Tibial artery (tissue), 4 donors: ENCODE results near the gene C2orf68.

Source experiments
- DNase-seq, 2 donors: peaks; one replicate each; pipeline ENCODE4 v3.0.0-alpha.2; 2019
- H3K27ac ChIP-seq, 2 donors: fragments of 200-600 bp; sonication (generic) in 1 of 2; 1 replicate in 1 of 2; 2 replicates in 1 of 2; pipeline ENCODE4 v1.5.1; 2018 to 2019; ENCODE audit warnings: mild to moderate bottlenecking in 1 of 2
- H3K27me3 ChIP-seq, 2 donors: fragments of 200-600 bp; sonication (generic) in 1 of 2; one replicate each; pipeline versions ENCODE4 v1.5.1 to v1.6.0; 2016 to 2019
- H3K36me3 ChIP-seq, 3 donors: fragments of 200-600 bp; sonication (generic) in 2 of 3; one replicate each; pipeline ENCODE4 v1.5.1; 2016 to 2019; ENCODE audit warnings: mild to moderate bottlenecking in 2 of 3
- H3K4me1 ChIP-seq, 4 donors: fragments of 200-600 bp; sonication (generic) in 2 of 4; 1 replicate in 3 of 4; 2 replicates in 1 of 4; pipeline ENCODE4 v1.5.1; 2016 to 2019
- H3K4me3 ChIP-seq, 2 donors: fragments of 200-600 bp; sonication (generic) in 1 of 2; 1 replicate in 1 of 2; 2 replicates in 1 of 2; pipeline ENCODE4 v1.5.1; 2018 to 2019; ENCODE audit warnings: mild to moderate bottlenecking in 2 of 2
- H3K9me3 ChIP-seq, 3 donors: fragments of 200-600 bp; sonication (generic) in 1 of 3; one replicate each; pipeline ENCODE4 v1.5.1; 2016 to 2019
- intact Hi-C: fragments of 100-400 bp; cut with DNase I; formaldehyde crosslinking; loops from one replicate; pipeline ENCODE4 v1.15.0; 2023; ENCODE audit warnings: low total_unique reads
- TF ChIP-seq, protein P1 (sequence below), 2 experiments: fragments of 200-600 bp in 1 of 2; fragments of 450-650 bp in 1 of 2; IDR thresholded peaks; one replicate each; pipeline ENCODE4 v1.5.1; 2017 to 2019; ENCODE audit warnings: antibody characterized with exemption in 2 of 2, mild to moderate bottlenecking in 1 of 2, moderate library complexity in 1 of 2

C2orf68 gene

DNA sequence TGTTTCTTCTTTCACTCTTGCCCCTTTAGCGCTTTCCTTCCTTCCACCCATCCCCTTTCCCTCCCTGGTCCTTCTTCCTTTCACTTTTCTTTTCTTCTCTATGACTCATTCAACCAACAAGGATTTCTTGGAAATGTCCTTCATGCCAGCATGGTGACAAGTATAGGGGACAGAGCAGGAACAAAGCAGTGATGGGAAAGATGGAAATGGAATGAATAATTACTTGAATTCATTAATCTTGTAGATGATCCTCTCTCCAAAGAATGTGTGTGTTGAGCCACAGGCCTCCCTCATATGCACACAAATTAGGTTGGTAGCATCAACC is 26.1 kb downstream of the C2orf68 start:
- Histone ChIP-seq H3K4me1 (peaks cover 0 to 61% (median 31%) of the 10 kb centered on the region in 4 donors), H3K4me3 (peak overlapping the region in 1 of 2 donors; percentile 83), H3K27me3 (no peaks in the 10 kb centered on the region), H3K9me3 (no peaks in the 10 kb centered on the region), H3K36me3 (peaks cover 0 to 7% (median 0%) of the 10 kb centered on the region in 3 donors), H3K27ac (peak overlapping the region; percentile 82 to 84)
- TF ChIP-seq, protein P1, sequence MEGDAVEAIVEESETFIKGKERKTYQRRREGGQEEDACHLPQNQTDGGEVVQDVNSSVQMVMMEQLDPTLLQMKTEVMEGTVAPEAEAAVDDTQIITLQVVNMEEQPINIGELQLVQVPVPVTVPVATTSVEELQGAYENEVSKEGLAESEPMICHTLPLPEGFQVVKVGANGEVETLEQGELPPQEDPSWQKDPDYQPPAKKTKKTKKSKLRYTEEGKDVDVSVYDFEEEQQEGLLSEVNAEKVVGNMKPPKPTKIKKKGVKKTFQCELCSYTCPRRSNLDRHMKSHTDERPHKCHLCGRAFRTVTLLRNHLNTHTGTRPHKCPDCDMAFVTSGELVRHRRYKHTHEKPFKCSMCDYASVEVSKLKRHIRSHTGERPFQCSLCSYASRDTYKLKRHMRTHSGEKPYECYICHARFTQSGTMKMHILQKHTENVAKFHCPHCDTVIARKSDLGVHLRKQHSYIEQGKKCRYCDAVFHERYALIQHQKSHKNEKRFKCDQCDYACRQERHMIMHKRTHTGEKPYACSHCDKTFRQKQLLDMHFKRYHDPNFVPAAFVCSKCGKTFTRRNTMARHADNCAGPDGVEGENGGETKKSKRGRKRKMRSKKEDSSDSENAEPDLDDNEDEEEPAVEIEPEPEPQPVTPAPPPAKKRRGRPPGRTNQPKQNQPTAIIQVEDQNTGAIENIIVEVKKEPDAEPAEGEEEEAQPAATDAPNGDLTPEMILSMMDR (IDR thresholded peaks at IDR 0.05) = no peak
- no peak for DNase-seq
- intact Hi-C loops = no loop called here

DNA sequence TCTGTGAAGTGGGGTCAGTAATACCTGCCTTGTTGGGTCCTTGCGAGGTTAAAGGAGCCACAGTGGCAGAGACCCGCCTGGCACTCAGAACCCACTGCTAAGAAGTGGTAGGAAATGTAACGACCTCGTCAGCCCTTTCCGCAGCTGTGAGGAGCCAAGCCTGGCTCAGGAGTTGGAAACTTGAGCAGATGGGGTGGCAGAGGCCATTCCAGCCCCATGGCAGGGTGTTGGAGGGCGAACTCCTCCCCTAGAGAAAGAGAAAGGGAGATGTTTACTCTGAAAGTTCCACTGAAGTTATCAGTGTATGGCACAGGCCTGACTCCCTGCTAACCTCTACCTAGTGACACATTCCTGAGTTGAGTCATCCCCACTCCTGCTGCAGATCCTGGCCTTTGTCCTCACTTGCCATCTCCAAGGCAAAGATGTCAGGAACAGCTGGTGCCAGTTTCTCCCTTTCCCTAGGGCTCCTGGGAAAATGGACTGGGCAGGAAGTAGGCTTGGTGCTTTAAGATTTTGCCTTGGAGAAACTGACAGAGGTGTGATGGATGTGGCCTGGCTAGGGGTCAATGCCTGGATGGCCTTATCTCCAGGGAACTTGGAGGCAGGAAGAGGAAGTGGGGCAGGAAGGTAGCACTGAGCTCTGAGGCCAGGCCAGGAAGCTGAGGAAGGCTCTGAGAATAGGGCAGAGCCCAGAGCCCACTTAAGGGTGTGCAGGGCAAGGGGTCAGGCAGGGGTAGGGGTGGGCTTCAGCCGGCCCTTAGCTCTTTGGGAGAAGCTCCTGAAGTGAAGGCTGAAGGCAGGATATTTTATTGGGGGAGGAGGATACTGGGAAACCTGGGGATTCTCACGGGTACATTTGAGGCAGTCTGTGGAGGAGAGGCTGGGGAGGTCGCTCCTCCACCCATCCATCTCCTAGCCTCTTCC is 26.7 kb downstream of the C2orf68 start:
- peaks cover 0 to 57% (median 28%) of the 10 kb centered on the region in 4 donors for H3K4me1 ChIP-seq
- intact Hi-C loops = no loop called here
- H3K36me3 ChIP-seq = peaks cover 0 to 7% (median 0%) of the 10 kb centered on the region in 3 donors
- TF ChIP-seq, protein P1 (IDR thresholded peaks at IDR 0.05) = no peak
- no peaks in the 10 kb centered on the region for H3K27me3 ChIP-seq
- no peak for DNase-seq
- no peaks in the 10 kb centered on the region for H3K9me3 ChIP-seq
- peak overlapping the region; percentile 82 to 84 for H3K27ac ChIP-seq
- peak overlapping the region; percentile 64 to 83 for H3K4me3 ChIP-seq

GRCh38 chr2:85584354-85584856 is 27.5 kb downstream of the C2orf68 start, which contains the start of gene VAMP5:
Gene VAMP5, plus strand, starts transcription at chr2:85584431. Its CDS starts 60 bp downstream, at chr2:85584491.
- intact Hi-C loops = no loop called here
- peaks cover 0 to 57% (median 26%) of the 10 kb centered on the region in 4 donors for H3K4me1 ChIP-seq

DNA sequence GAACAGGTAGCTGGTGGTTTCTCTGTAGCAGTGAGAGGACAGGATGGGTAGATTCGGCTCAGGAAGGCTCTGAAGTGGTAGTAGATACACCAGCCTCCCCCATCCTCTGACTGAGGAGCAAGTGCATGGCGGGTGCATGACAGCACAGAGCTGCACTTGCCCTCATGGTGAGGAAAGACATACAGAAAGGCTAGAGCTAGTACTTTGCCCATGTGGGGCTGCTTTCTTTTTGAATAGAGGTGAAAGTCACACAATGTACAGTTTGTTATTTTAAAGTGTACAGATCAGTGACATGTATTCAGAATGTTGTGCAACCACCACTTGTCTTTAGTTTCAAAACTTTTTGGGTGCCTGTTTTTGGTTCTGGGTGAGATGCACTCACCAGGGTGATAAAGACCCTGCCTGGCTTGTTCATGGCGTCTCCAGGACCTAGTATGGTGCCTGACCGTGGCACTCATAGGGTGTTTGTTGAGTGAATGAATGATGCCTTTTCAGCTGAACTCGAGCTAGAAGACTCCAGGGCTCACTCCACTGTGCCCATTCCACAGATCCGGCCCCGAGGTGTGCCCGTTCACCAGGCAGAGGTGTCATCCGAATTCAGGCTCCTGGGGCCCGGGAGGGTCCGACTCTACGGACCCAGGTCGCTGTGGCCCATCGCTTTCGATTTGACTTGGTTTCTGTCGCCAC is 28.1 kb downstream of the C2orf68 start:
- TF ChIP-seq, protein P1 (IDR thresholded peaks at IDR 0.05) = no peak

More at GRCh38 chr2:85584354-85584856, 27.5 kb downstream of the C2orf68 start, which contains the start of gene VAMP5:
- Histone ChIP-seq H3K9me3 (no peaks in the 10 kb centered on the region), H3K27me3 (no peaks in the 10 kb centered on the region), H3K27ac (peak within 1 kb of the TSS; percentile 82 to 84), H3K4me3 (peak within 1 kb of the TSS; percentile 64 to 83), H3K36me3 (peaks cover 0 to 7% (median 0%) of the 10 kb centered on the region in 3 donors)
- no peak for DNase-seq
- TF ChIP-seq, protein P1 (IDR thresholded peaks at IDR 0.05) = no peak

DNA sequence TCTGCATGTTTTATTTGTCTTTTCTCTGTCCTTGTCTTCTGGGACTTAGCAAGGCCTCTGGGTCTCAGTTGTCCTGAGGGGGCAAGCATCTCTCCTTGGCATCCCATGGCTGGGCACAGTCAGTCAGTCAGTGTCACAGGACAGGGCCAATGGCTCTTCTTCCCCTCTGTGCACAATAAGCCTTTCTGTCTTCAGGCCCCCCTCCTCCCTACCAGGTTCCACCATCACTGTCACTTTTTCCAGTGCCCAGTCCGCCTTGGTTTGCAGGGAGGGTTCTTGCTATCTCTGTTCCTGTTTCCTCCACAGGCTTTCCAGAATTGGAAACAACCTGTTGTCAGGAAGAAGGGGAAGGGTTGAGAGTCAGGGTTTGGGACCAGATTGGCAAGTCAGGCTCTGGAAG is 29.4 kb downstream of the C2orf68 start:
- no peak for DNase-seq
- Histone ChIP-seq H3K9me3 (no peaks in the 10 kb centered on the region), H3K36me3 (peaks cover 0 to 7% (median 0%) of the 10 kb centered on the region in 3 donors), H3K4me3 (no peak overlapping the region), H3K27ac (no peak overlapping the region), H3K27me3 (no peaks in the 10 kb centered on the region), H3K4me1 (peaks cover 0 to 51% (median 21%) of the 10 kb centered on the region in 4 donors)
- TF ChIP-seq, protein P1 (IDR thresholded peaks at IDR 0.05) = no peak
- intact Hi-C loops = no loop called here

More for the DNA sequence above, 28.1 kb downstream of the C2orf68 start:
- Histone ChIP-seq H3K27me3 (no peaks in the 10 kb centered on the region), H3K27ac (peak overlapping the region; percentile 82 to 84), H3K4me3 (peak overlapping the region; percentile 64 to 83), H3K36me3 (peaks cover 0 to 7% (median 0%) of the 10 kb centered on the region in 3 donors), H3K4me1 (peaks cover 0 to 57% (median 23%) of the 10 kb centered on the region in 4 donors), H3K9me3 (no peaks in the 10 kb centered on the region)
- intact Hi-C loops = no loop called here
- no peak for DNase-seq
